HG03439 (cell line): ENCODE measurements around the gene EPHB2.

Experiments
- ATAC-seq: cut with Tn5 transposase; IDR thresholded peaks from one replicate; pipeline ENCODE4 v1.9.1; 2021; ENCODE audit warnings: mild to moderate bottlenecking, moderate library complexity; ENCODE audit not compliant: unreplicated experiment

EPHB2 gene

GRCh38 chr1:22721122-22721873, 10.7 kb downstream of the EPHB2 start:
- no peak for ATAC-seq

GRCh38 chr1:22722901-22723550, 12.4 kb downstream of the EPHB2 start:
- ATAC-seq, result no peak

- ATAC-seq, result no peak
Observed at GRCh38 chr1:22727873-22728272, 17.2 kb downstream of the EPHB2 start.

GRCh38 chr1:22728751-22729399, 18.2 kb downstream of the EPHB2 start:
- ATAC-seq, result no peak

- ATAC-seq, result no peak
Observed at GRCh38 chr1:22729400-22729773, 18.7 kb downstream of the EPHB2 start.

- no peak for ATAC-seq
Observed at GRCh38 chr1:22729912-22730311, 19.3 kb downstream of the EPHB2 start.

- ATAC-seq, result no peak
Observed at GRCh38 chr1:22731924-22732720, 21.5 kb downstream of the EPHB2 start.

- no peak for ATAC-seq
Observed at GRCh38 chr1:22733643-22734042, 23.0 kb downstream of the EPHB2 start.

GRCh38 chr1:22736501-22737080, 26.0 kb downstream of the EPHB2 start:
- no peak for ATAC-seq

GRCh38 chr1:22737374-22738068, 26.9 kb downstream of the EPHB2 start:
- no peak for ATAC-seq

- ATAC-seq, result no peak
Observed at GRCh38 chr1:22738069-22738435, 27.4 kb downstream of the EPHB2 start.

GRCh38 chr1:22738522-22738921, 27.9 kb downstream of the EPHB2 start:
- no peak for ATAC-seq

- ATAC-seq, result no peak
Observed at GRCh38 chr1:22739648-22740385, 29.2 kb downstream of the EPHB2 start.

- ATAC-seq, result no peak
Observed at GRCh38 chr1:22741118-22741517, 30.5 kb downstream of the EPHB2 start.

GRCh38 chr1:22745669-22746585, 35.3 kb downstream of the EPHB2 start:
- no peak for ATAC-seq

- ATAC-seq, result no peak
Observed at GRCh38 chr1:22747021-22747734, 36.5 kb downstream of the EPHB2 start.

GRCh38 chr1:22747735-22748073, 37.1 kb downstream of the EPHB2 start:
- ATAC-seq, result no peak

- ATAC-seq, result no peak
Observed at GRCh38 chr1:22749503-22749902, 38.9 kb downstream of the EPHB2 start.
